Stimulated activated CD4-positive, alpha-beta T cell treated with anti-CD3 and anti-CD28 coated beads, Interleukin-15, amount 100 ng/mL, for 48 hours (primary cell): Measurements from ENCODE around the gene PLCL2.

Source experiments
- DNase-seq, 2 donors: peaks; one replicate each; pipeline ENCODE4 v3.0.0-alpha.2; 2020; ENCODE audit warnings: low read depth in 2 of 2

The PLCL2 gene

GRCh38 chr3:16893618-16894200 lies 9.0 kb downstream of the PLCL2 start:
- DNase-seq = no peak

- DNase-seq = no peak
Observed at GRCh38 chr3:16896094-16896627, 11.4 kb downstream of the PLCL2 start.

GRCh38 chr3:16896820-16897219 lies 12.1 kb downstream of the PLCL2 start:
- no peak for DNase-seq

- no peak for DNase-seq
Observed at GRCh38 chr3:16897254-16897926, 12.6 kb downstream of the PLCL2 start.

- no peak for DNase-seq
Observed at GRCh38 chr3:16898595-16899395, 14.0 kb downstream of the PLCL2 start.

- no peak for DNase-seq
Observed at GRCh38 chr3:16899919-16900318, 15.2 kb downstream of the PLCL2 start.

GRCh38 chr3:16900779-16901440 lies 16.2 kb downstream of the PLCL2 start:
- no peak for DNase-seq

GRCh38 chr3:16904423-16905417 lies 20.0 kb downstream of the PLCL2 start:
- DNase-seq = no peak

GRCh38 chr3:16905704-16906103 lies 20.9 kb downstream of the PLCL2 start:
- no peak for DNase-seq

- no peak for DNase-seq
Observed at GRCh38 chr3:16906682-16907081, 21.9 kb downstream of the PLCL2 start.

- no peak for DNase-seq
Observed at GRCh38 chr3:16907243-16907642, 22.5 kb downstream of the PLCL2 start.

- no peak for DNase-seq
Observed at GRCh38 chr3:16908016-16908807, 23.5 kb downstream of the PLCL2 start.

- no peak for DNase-seq
Observed at GRCh38 chr3:16908896-16909295, 24.1 kb downstream of the PLCL2 start.

- no peak for DNase-seq
Observed at GRCh38 chr3:16909802-16910201, 25.0 kb downstream of the PLCL2 start.

GRCh38 chr3:16910207-16910606 lies 25.5 kb downstream of the PLCL2 start:
- DNase-seq = no peak

GRCh38 chr3:16911916-16912315 lies 27.2 kb downstream of the PLCL2 start:
- DNase-seq = no peak

- no peak for DNase-seq
Observed at GRCh38 chr3:16912400-16913263, 27.9 kb downstream of the PLCL2 start.

GRCh38 chr3:16913264-16913580 lies 28.5 kb downstream of the PLCL2 start:
- no peak for DNase-seq

GRCh38 chr3:16916840-16917239 lies 32.1 kb downstream of the PLCL2 start:
- DNase-seq = no peak
